Panc1 (cell line): ENCODE data around the gene PIWIL1.

ENCODE experiments used
- CTCF ChIP-seq: fragments of 450-650 bp; IDR thresholded peaks from 2 replicates; pipeline ENCODE4 v1.5.1; 2017; ENCODE audit warnings: mild to moderate bottlenecking
- POLR2AphosphoS5 ChIP-seq: IDR thresholded peaks from 2 replicates; pipeline ENCODE4 v1.6.1; 2012; ENCODE audit warnings: mild to moderate bottlenecking, low read depth, low read length, moderate library complexity
- SIN3A ChIP-seq: IDR thresholded peaks from 2 replicates; pipeline ENCODE4 v1.6.1; 2012; ENCODE audit warnings: low read depth, mild to moderate bottlenecking, low read length, moderate library complexity, borderline replicate concordance; ENCODE audit not compliant: insufficient read depth

DNA sequence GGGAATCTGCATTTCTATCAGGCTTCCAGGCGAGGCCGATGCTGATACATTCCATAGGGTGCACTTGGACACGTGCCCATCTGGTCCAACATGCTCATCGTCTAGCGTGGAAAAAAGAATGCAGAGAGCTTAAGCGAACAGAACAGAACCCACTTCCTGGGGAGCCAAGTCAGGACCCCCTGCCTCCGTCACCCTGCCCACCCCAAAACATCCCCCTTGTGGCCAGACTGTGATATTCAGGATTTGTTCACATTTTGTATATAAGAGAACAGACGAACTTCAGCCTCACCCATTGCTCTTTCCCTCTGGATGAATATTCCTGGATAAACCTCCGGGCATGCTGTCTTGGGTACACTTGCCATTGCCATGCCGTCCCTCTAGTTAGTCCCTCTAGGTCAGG lies 4.3 kb upstream of the PIWIL1 start:
- no peak; the same call in 1 of the 2 replicates for TF ChIP-seq CTCF
- TF ChIP-seq POLR2AphosphoS5, result no peak
- TF ChIP-seq SIN3A, result no peak
